ENCODE measurements around the gene PRTG.
"Not testable (repeated sequence)": the region's sequence is repeated elsewhere in the genome, so short reads cannot be mapped to it uniquely, and the experiment has no call there.

DNA sequence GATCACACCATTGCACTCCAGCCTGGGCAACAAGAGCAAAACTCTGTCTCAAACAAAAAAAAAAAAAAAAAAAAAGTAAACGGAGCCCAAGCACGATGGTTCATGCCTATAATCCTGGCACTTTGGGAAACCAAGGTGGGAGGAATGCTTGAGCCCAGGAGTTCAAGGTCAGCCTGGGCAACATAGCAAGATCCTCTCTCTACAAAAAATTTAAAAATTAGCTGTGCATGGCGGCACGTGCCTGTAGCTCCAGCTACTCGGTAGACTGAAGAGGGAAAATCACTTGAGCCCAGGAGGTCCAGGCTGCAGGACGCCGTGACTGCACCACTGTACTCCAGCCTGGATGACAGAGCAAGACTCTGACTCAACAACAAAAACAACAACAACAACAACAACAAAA lies 9.5 kb downstream of the PRTG start:
- not testable (repeated sequence) for TF ChIP-seq POLR2AphosphoS5 (IDR thresholded peaks at IDR 0.05; ENCODE audit: low read depth, low read length); POLR2A (IDR thresholded peaks at IDR 0.05; ENCODE audit: low read depth, low read length); TAF1 (IDR thresholded peaks at IDR 0.05; ENCODE audit: low read depth, low read length); PAX5 (IDR thresholded peaks at IDR 0.05; ENCODE audit: insufficient read depth, low read length, severe bottlenecking)
